Calu3 (cell line): ENCODE measurements around the gene ANXA3. TPM values are rescaled to one million over a fixed set of nuclear protein-coding genes. Genes with fewer than 3 reads are reported as not detected.
"Not testable (repeated sequence)": the region's sequence is repeated elsewhere in the genome, so short reads cannot be mapped to it uniquely, and the experiment has no call there.

Experiments
- BruUV-seq: library from RNA; stranded (reverse); fragments of 400-500 nt; replicated peaks from 2 replicates; lab custom pipeline; 2021; lab: Mats Ljungman, UMichigan
- CTCF ChIA-PET: fragments of 300-600 bp; sonication (Branson Sonifier 250); formaldehyde crosslinking; loops from one replicate; lab custom pipeline; 2022; ENCODE audit warnings: antibody characterized with exemption; lab: Charles Lee
- DNase-seq: peaks from one replicate; pipeline ENCODE4 v3.0.0; 2022
- H3K27ac Mint-ChIP-seq: one replicate; pipeline ENCODE4 v1.8.0; 2022; ENCODE audit warnings: mixed read lengths; ENCODE audit not compliant: unreplicated experiment
- H3K27me3 Mint-ChIP-seq: one replicate; pipeline ENCODE4 v1.8.0; 2022; ENCODE audit warnings: mixed read lengths; ENCODE audit not compliant: unreplicated experiment
- H3K36me3 Mint-ChIP-seq: one replicate; pipeline ENCODE4 v1.8.0; 2022; ENCODE audit warnings: mild to moderate bottlenecking, moderate library complexity, mixed read lengths; ENCODE audit not compliant: insufficient read depth, unreplicated experiment
- H3K4me1 Mint-ChIP-seq: one replicate; pipeline ENCODE4 v1.8.0; 2022; ENCODE audit warnings: mild to moderate bottlenecking, low read depth, mixed read lengths; ENCODE audit not compliant: unreplicated experiment
- H3K4me3 Mint-ChIP-seq: one replicate; pipeline ENCODE4 v1.8.0; 2022; ENCODE audit warnings: mild to moderate bottlenecking, low read depth, moderate library complexity, mixed read lengths; ENCODE audit not compliant: unreplicated experiment
- H3K9me3 Mint-ChIP-seq: one replicate; pipeline ENCODE4 v1.8.0; 2022; ENCODE audit warnings: low read depth, mixed read lengths; ENCODE audit not compliant: unreplicated experiment
- CTCF ChIP-seq: fragments of 200-600 bp; IDR thresholded peaks from one replicate; pipeline ENCODE4 v1.8.0; 2022; ENCODE audit warnings: antibody characterized with exemption; ENCODE audit not compliant: unreplicated experiment
- intact Hi-C: fragments of 100-400 bp; cut with micrococcal nuclease; formaldehyde crosslinking; loops from one replicate; pipeline ENCODE4 v1.10.0; 2022; ENCODE audit not compliant: unreplicated experiment
- total RNA-seq: library from RNA; stranded (reverse); gene quantifications from 2 replicates; pipeline ENCODE4 v1.2.3, GENCODE V29; 2022

The ANXA3 gene
- total RNA-seq, 1 experiment from 2014 or later, result 188 TPM

GRCh38 chr4:78542373-78542772 is 9.2 kb upstream of the ANXA3 start:
- BruUV-seq, result no TSS peak
- intact Hi-C loops, result no loop called here
- peak overlapping the region; percentile 68 for H3K27ac Mint-ChIP-seq
- no peaks in the 10 kb centered on the region for H3K27me3 Mint-ChIP-seq
- no peak for DNase-seq
- no peak for TF ChIP-seq CTCF
- peaks cover 43% of the 10 kb centered on the region for H3K4me1 Mint-ChIP-seq
- CTCF ChIA-PET, result interaction anchor here (1.9 kb wide), 1 partner anchor 8 kb away, joined by 5 read pairs; no protein-coding TSS in a partner anchor
- peaks cover 6% of the 10 kb centered on the region for H3K9me3 Mint-ChIP-seq
- no peak overlapping the region for H3K4me3 Mint-ChIP-seq
- H3K36me3 Mint-ChIP-seq, result peaks cover 8% of the 10 kb centered on the region

DNA sequence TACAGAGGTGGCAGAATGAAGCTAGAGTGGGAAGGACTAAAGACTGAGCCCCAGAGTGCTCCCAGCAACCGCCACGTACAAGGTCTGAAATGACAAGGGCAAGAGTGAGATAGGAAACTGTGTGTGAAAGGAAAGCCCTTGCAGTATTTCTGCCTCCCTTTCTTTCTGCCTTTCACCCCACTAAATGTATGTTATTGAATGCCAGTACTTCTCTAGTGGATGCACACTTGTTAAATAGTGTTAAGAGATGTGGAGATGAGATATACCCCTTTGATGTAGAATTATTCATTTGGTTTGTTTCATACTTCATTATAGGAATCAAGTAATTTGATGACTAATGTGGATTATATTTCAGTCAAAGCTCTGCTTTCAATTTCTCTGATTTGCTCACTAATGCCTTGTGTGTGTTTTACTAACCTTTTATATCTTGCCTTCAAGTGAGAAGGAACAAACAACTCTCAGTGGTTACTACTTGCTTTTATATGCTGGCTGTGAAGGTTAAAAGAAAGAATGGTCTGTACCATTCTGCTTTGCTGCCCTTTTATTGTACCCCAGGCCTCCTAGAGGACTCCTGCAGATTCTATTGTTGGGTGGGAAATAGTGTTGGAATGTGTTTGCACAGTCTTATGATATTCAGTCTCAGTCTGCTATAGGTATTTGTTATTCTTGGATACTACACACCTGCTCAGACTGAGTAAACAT is 8.0 kb upstream of the ANXA3 start:
- DNase-seq, result no peak
- H3K27ac Mint-ChIP-seq, result peak overlapping the region; percentile 77
- CTCF ChIA-PET, result interaction anchor here (1.9 kb wide), 1 partner anchor 10 kb away, joined by 5 read pairs; no protein-coding TSS in a partner anchor

GRCh38 chr4:78544678-78545077 is 6.9 kb upstream of the ANXA3 start:
- no peak for TF ChIP-seq CTCF
- no peak for DNase-seq
- Mint-ChIP-seq H3K4me1 (peaks cover 44% of the 10 kb centered on the region), H3K9me3 (peaks cover 6% of the 10 kb centered on the region), H3K36me3 (peaks cover 8% of the 10 kb centered on the region), H3K4me3 (no peak overlapping the region), H3K27ac (peak overlapping the region; percentile 27), H3K27me3 (no peaks in the 10 kb centered on the region)
- intact Hi-C loops, result no loop called here
- BruUV-seq, result no TSS peak
- CTCF ChIA-PET, result interaction anchor here (0.8 kb wide), 1 partner anchor 10 kb away, joined by 3 read pairs; no protein-coding TSS in a partner anchor

More for the DNA sequence above, 8.0 kb upstream of the ANXA3 start:
- BruUV-seq, result no TSS peak
- peaks cover 43% of the 10 kb centered on the region for H3K4me1 Mint-ChIP-seq
- peaks cover 8% of the 10 kb centered on the region for H3K36me3 Mint-ChIP-seq
- TF ChIP-seq CTCF, result no peak
- no peak overlapping the region for H3K4me3 Mint-ChIP-seq
- intact Hi-C loops, result no loop called here
- peaks cover 6% of the 10 kb centered on the region for H3K9me3 Mint-ChIP-seq
- H3K27me3 Mint-ChIP-seq, result no peaks in the 10 kb centered on the region

GRCh38 chr4:78545275-78546246 is 6.0 kb upstream of the ANXA3 start:
- CTCF ChIA-PET, result interaction anchor here (0.8 to 1.6 kb wide), 2 partner anchors 11 kb away, joined by 3 to 5 read pairs; no protein-coding TSS in a partner anchor
- intact Hi-C loops, result no loop called here
- Mint-ChIP-seq H3K36me3 (peaks cover 8% of the 10 kb centered on the region), H3K9me3 (peaks cover 6% of the 10 kb centered on the region), H3K27ac (peak overlapping the region; percentile 27), H3K4me3 (no peak overlapping the region), H3K27me3 (no peaks in the 10 kb centered on the region), H3K4me1 (peaks cover 52% of the 10 kb centered on the region)
- no peak for TF ChIP-seq CTCF
- no TSS peak for BruUV-seq
- no peak for DNase-seq

DNA sequence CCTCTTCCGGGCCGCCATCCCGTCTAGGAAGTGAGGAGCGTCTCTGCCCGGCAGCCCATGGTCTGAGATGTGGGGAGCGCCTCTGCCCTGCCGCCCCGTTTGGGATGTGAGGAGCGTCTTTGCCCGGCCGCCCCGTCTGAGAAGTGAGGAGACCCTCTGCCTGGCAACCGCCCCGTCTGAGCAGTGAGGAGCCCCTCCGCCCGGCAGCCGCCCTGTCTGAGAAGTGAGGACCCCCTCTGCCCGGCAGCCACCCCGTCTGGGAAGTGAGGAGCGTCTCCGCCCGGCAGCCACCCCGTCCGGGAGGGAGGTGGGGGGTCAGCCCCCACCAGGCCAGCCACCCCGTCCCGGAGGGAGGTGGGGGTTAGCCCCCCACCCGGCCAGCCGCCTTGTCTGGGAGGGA is 3.7 kb upstream of the ANXA3 start:
- CTCF ChIA-PET, H3K9me3 Mint-ChIP-seq, BruUV-seq, intact Hi-C loops, DNase-seq, H3K27me3 Mint-ChIP-seq, H3K27ac Mint-ChIP-seq, H3K4me3 Mint-ChIP-seq: not testable (repeated sequence)
- Mint-ChIP-seq H3K36me3 (peaks cover 17% of the 10 kb centered on the region), H3K4me1 (peaks cover 52% of the 10 kb centered on the region)

DNA sequence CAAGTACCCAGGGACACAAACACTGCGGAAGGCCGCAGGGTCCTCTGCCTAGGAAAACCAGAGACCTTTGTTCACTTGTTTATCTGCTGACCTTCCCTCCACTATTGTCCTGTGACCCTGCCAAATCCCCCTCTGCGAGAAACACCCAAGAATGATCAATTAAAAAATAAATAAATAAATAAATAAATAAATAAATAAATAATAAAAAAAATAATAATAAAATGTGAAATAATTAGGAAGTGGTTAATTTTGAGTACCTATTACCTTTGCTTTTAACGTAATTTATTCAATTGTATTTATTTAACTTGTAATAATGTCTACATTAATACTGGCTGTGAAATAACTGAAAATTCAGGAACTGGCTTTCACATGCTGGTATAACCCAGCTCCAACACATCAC is 2.7 kb upstream of the ANXA3 start:
- H3K9me3 Mint-ChIP-seq, H3K4me3 Mint-ChIP-seq, DNase-seq, H3K27ac Mint-ChIP-seq, BruUV-seq, intact Hi-C loops, H3K27me3 Mint-ChIP-seq, CTCF ChIA-PET: not testable (repeated sequence)
- peaks cover 42% of the 10 kb centered on the region for H3K4me1 Mint-ChIP-seq
- H3K36me3 Mint-ChIP-seq, result peaks cover 21% of the 10 kb centered on the region
